Esophagus muscularis mucosa (tissue), 4 donors: ENCODE measurements around the gene IFT81. TPM values are rescaled to one million over a fixed set of nuclear protein-coding genes. Genes with fewer than 3 reads are reported as not detected.
A peak's percentile ranks its signal among the peaks of the same experiment; 100 is the strongest.

Experiments used
- DNase-seq: peaks from one replicate; pipeline ENCODE4 v3.0.0-alpha.2; 2017; ENCODE audit errors: extremely low spot score
- H3K27ac ChIP-seq, 4 donors: fragments of 200-600 bp; sonication (generic); replicated peaks in 1 of 4; 1 replicate in 3 of 4; 2 replicates in 1 of 4; pipeline ENCODE4 v1.5.1; 2016 to 2019; ENCODE audit warnings: mild to moderate bottlenecking in 1 of 4
- H3K27me3 ChIP-seq, 4 donors: fragments of 200-600 bp; sonication (generic); one replicate each; pipeline versions ENCODE4 v1.5.1 to v1.6.0; 2016 to 2019
- H3K36me3 ChIP-seq, 4 donors: fragments of 200-600 bp; sonication (generic); one replicate each; pipeline ENCODE4 v1.5.1; 2016 to 2019
- H3K4me1 ChIP-seq, 4 donors: fragments of 200-600 bp; sonication (generic); one replicate each; pipeline ENCODE4 v1.5.1; 2016 to 2019
- H3K4me3 ChIP-seq, 4 donors: fragments of 200-600 bp; sonication (generic); 1 replicate in 2 of 4; 2 replicates in 2 of 4; pipeline ENCODE4 v1.5.1; 2016 to 2019; ENCODE audit warnings: mild to moderate bottlenecking in 4 of 4, moderate library complexity in 1 of 4
- H3K9me3 ChIP-seq, 4 donors: fragments of 200-600 bp; sonication (generic); 1 replicate in 3 of 4; 2 replicates in 1 of 4; pipeline ENCODE4 v1.5.1; 2016 to 2019
- CTCF ChIP-seq, 3 experiments: fragments of 200-600 bp in 2 of 3; fragments of 450-650 bp in 1 of 3; sonication (generic) in 2 of 3; IDR thresholded peaks; one replicate each; pipeline ENCODE4 v1.5.1; 2017 to 2019; ENCODE audit warnings: antibody characterized with exemption in 3 of 3, mild to moderate bottlenecking in 2 of 3, moderate library complexity in 1 of 3
- EP300 ChIP-seq: sonication (generic); formaldehyde crosslinking; IDR thresholded peaks from one replicate; pipeline ENCODE4 v1.6.1; 2017; ENCODE audit warnings: antibody characterized with exemption
- POLR2A ChIP-seq: fragments of 450-650 bp; IDR thresholded peaks from one replicate; pipeline ENCODE4 v1.6.1; 2017; ENCODE audit warnings: antibody characterized with exemption, moderate library complexity, mild to moderate bottlenecking, low read depth
- POLR2AphosphoS5 ChIP-seq, 2 donors: sonication (generic); formaldehyde crosslinking; IDR thresholded peaks; one replicate each; pipeline ENCODE4 v1.6.1; 2017; ENCODE audit warnings: antibody characterized with exemption in 2 of 2
- WGBS: methylation state at CpG from one replicate; pipeline ENCODE4 v1.1.5; 2018; 5-methylcytosine and 5-hydroxymethylcytosine counted together
- intact Hi-C: fragments of 100-400 bp; cut with DNase I; formaldehyde crosslinking; loops from one replicate; pipeline ENCODE4 v1.15.1; 2023
- total RNA-seq, 4 donors: library from RNA; depleted of rRNA; stranded (reverse); fragments of >200 nt; gene quantifications; one replicate each; pipeline versions ENCODE4 v1.1.0 to v1.2.1, GENCODE V29; 2016

The IFT81 gene
- total RNA-seq, 4 donors from 2014 or later: 15.1 to 27.4 (median 15.9) TPM

GRCh38 chr12:110180591-110181005 lies 56.4 kb downstream of the IFT81 start:
- Histone ChIP-seq H3K36me3 (peaks cover 0 to 21% (median 0%) of the 10 kb centered on the region in 4 donors), H3K9me3 (peaks cover 0 to 4% (median under 1%) of the 10 kb centered on the region in 4 donors), H3K27ac (peak overlapping the region; percentile 35 to 71 (median 68)), H3K4me3 (no peak overlapping the region), H3K4me1 (peaks cover 4 to 39% (median 32%) of the 10 kb centered on the region in 4 donors), H3K27me3 (no peaks in the 10 kb centered on the region)
- no peak for TF ChIP-seq EP300
- no peak for TF ChIP-seq CTCF (IDR thresholded peaks at IDR 0.05)
- TF ChIP-seq POLR2AphosphoS5 (IDR thresholded peaks at IDR 0.05): no peak
- TF ChIP-seq POLR2A: no peak
- intact Hi-C loops: no loop called here
- DNase-seq: no peak
- WGBS: 31% methylated on average over 1 of the region's 1 CpG

- WGBS: 100% methylated on average over 1 of the region's 1 CpG
- peak overlapping the region in 2 of 4 donors; percentile 68 to 71 for H3K27ac ChIP-seq
- no peak for DNase-seq
- peaks cover 0 to 29% (median 20%) of the 10 kb centered on the region in 4 donors for H3K4me1 ChIP-seq
- TF ChIP-seq POLR2A (no peak), EP300 (no peak), CTCF (IDR thresholded peaks at IDR 0.05) (no peak), POLR2AphosphoS5 (IDR thresholded peaks at IDR 0.05) (no peak)
- H3K27me3 ChIP-seq: no peaks in the 10 kb centered on the region
- intact Hi-C loops: no loop called here
- peaks cover 0 to 18% (median 6%) of the 10 kb centered on the region in 4 donors for H3K9me3 ChIP-seq
- H3K36me3 ChIP-seq: peaks cover 0 to 29% (median 0%) of the 10 kb centered on the region in 4 donors
- H3K4me3 ChIP-seq: no peak overlapping the region
Measured at GRCh38 chr12:110182281-110182680, 58.1 kb downstream of the IFT81 start.

DNA sequence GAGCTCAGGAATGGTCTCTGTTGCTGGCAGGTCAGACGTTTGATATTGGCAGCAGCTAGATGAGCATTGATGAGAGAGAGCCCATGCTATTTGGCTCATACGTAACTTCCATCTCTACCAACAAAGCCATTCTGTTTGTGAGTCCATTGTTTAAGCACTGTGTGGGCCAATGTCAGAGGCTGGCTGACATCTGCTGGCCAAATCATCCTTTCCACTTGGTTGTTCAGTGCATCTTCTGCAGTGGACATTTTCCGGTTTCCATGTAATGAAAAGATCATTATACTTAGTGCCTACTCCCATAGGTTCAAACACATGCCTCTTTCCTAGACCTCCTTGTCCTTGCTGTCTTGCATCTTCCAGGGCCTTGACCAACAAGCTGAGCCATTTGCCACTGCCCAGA lies 59.2 kb downstream of the IFT81 start:
- intact Hi-C loops: no loop called here
- Histone ChIP-seq H3K4me3 (no peak overlapping the region), H3K27me3 (no peaks in the 10 kb centered on the region), H3K9me3 (peaks cover 0 to 18% (median 6%) of the 10 kb centered on the region in 4 donors), H3K4me1 (peaks cover 0 to 27% (median 19%) of the 10 kb centered on the region in 4 donors), H3K27ac (peak overlapping the region in 1 of 4 donors; percentile 4), H3K36me3 (peaks cover 0 to 29% (median 0%) of the 10 kb centered on the region in 4 donors)
- WGBS: 100% methylated on average over 2 of the region's 3 CpGs
- TF ChIP-seq EP300 (no peak), POLR2AphosphoS5 (IDR thresholded peaks at IDR 0.05) (no peak), CTCF (IDR thresholded peaks at IDR 0.05) (no peak), POLR2A (no peak)
- no peak for DNase-seq

- TF ChIP-seq EP300 (no peak), POLR2A (no peak), POLR2AphosphoS5 (IDR thresholded peaks at IDR 0.05) (no peak), CTCF (IDR thresholded peaks at IDR 0.05) (no peak)
- Histone ChIP-seq H3K27me3 (no peaks in the 10 kb centered on the region), H3K27ac (no peak overlapping the region), H3K4me1 (peaks cover 0 to 18% (median 12%) of the 10 kb centered on the region in 4 donors), H3K4me3 (no peak overlapping the region), H3K36me3 (peaks cover 0 to 34% (median 0%) of the 10 kb centered on the region in 4 donors), H3K9me3 (peaks cover 0 to 18% (median 6%) of the 10 kb centered on the region in 4 donors)
- WGBS: 93% methylated on average over 2 of the region's 2 CpGs
- intact Hi-C loops: no loop called here
- DNase-seq: no peak
Measured at GRCh38 chr12:110185626-110186025, 61.5 kb downstream of the IFT81 start.

DNA sequence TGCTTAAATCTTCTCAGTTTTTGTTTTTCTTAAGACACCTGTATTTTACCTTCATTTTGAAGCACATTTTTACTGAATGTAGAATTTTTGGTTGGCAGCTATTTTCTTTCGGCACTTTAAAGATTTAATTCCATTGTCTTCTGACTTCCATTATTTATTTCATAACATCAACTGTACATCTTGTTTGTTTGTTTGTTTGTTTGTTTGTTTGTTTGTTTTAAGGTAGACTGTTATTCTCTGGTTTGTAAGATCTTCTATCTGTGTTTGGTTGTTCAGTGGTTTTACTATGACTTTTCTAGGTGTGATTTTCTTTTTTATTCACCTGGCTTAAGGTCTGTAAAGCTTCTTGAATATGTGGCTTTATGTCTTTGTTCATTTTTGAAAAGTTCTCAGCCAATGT lies 61.9 kb downstream of the IFT81 start:
- no peaks in the 10 kb centered on the region for H3K27me3 ChIP-seq
- H3K36me3 ChIP-seq: peaks cover 0 to 39% (median 2%) of the 10 kb centered on the region in 4 donors
- no peak overlapping the region for H3K27ac ChIP-seq
- no peak for DNase-seq
- peaks cover 0 to 18% (median 6%) of the 10 kb centered on the region in 4 donors for H3K9me3 ChIP-seq
- intact Hi-C loops: no loop called here
- H3K4me1 ChIP-seq: peaks cover 0 to 14% (median 8%) of the 10 kb centered on the region in 4 donors
- no peak for TF ChIP-seq EP300
- no peak for TF ChIP-seq POLR2A
- no peak for TF ChIP-seq CTCF (IDR thresholded peaks at IDR 0.05)
- TF ChIP-seq POLR2AphosphoS5 (IDR thresholded peaks at IDR 0.05): no peak
- 100% methylated on average over 1 of the region's 1 CpG for WGBS
- H3K4me3 ChIP-seq: no peak overlapping the region
